ENCODE results near the gene NT5C3B. TPM values are rescaled to one million over a fixed set of nuclear protein-coding genes. Genes with fewer than 3 reads are reported as not detected.
"Not testable (repeated sequence)": the region's sequence is repeated elsewhere in the genome, so short reads cannot be mapped to it uniquely, and the experiment has no call there.

Gene NT5C3B
- polyA plus RNA-seq, 4 donors = 93.4 to 124 (median 102) TPM

DNA sequence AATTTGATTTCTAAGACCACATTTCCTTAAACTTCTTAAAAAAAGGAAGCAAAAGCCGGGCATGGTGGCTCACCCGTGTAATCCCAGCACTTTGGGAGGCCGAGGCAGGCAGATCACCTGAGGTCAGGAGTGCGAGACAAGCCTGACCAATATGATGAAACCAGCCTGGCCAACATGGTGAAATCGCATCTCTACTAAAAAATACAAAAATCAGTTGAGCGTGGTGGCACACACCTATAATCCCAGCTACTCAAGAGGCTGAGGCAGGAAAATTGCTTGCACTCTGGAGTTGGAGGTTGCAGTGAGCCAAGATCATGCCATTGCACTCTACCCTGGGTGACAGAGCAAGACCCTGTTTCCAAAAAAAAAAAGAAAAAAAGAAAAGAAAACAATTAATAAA is 4.7 kb upstream of the NT5C3B start:
- DNase-seq (ENCODE audit: low read depth in 4 of 4, low spot score in 3 of 4) = not testable (repeated sequence)

DNA sequence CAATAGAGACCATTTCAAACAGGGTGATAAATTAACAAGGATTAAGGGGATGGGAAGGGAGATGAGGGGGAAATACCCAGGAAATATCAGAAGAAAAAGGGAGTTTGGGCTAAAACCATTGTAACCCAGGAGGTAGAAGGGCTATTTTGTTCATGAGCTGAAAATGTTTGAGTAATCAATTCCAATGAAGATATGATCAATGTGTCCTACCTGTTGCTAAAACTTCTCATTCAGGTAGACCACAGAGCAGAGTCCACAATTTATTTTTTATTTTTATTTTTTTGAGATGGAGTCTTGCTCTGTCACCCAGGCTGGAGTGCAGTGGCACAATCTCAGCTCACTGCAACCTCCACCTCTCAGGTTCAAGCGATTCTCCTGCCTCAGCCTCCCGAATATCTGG is 3.4 kb upstream of the NT5C3B start:
- DNase-seq (ENCODE audit: low read depth in 4 of 4, low spot score in 3 of 4) = not testable (repeated sequence)

DNA sequence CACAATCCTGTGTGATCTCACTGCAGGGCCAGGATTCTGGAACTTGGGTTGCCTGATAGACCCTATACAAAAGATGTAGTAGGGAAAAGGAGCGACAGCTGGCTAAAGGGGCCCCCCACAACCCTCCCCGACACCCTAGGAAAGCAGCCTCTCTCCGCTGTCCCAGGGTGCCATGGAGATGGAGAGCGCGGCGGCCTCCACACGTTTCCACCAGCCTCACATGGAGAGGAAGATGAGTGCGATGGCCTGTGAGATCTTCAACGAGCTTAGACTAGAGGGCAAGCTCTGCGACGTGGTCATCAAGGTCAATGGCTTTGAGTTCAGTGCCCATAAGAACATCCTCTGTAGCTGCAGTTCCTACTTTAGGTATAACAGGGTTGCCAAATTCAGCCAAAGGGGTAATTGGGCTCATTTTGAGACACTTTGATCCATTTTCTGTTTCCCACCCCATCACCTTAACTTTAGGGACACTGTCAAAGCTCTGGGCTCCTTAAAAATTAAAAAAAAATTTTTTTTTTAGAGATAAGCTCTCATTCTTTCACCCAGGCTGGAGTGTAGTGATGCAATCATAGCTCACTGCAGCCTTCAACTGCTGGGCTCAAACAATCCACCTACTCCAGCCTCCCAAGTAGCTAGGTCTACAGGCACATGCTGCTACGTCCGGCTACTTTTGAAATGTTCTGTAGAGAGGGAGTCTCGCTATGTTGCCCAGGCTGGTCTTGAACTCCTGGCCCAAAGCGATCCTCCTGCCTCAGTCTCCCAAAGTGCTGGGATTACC is 1.9 kb upstream of the NT5C3B start, which contains the start of gene KLHL10:
KLHL10 (plus strand) TSS at position 65 of the 778 bp plus-strand sequence; CDS start at position 173, 108 bp downstream.
- DNase-seq (ENCODE audit: low read depth in 4 of 4, low spot score in 3 of 4) = no peak

DNA sequence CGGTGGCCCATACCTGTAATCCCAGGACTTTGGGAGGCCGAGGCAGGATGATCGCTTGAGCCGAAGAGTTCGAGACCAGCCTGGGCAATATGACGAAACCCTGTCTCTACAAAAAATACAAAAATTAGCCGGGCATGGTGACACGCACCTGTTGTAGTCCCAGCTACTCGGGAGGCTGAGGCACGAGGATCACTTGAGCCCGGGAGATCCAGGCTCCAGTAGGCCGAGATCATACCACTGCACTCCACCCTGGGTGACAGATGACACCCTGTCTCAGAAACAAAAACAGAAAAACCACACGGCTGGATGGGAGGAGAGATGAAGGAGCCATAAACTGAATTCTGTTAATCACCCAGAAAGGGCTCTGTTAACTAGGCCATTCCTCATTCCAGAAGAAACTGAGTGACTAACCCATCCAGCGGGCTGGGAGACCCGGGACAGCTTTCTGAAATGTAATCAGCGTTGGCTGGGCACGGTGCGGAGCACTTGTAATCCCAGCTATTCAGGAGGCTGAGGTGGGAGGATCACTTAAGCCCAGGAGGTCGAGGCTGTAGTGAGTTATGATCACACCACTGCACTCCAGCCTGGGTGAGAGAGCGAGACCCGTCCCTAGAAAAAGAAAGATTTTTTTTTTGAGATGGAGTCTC is 641 bp upstream of the NT5C3B start:
- DNase-seq (ENCODE audit: low read depth in 4 of 4, low spot score in 3 of 4) = no peak

GRCh38 chr17:41835214-41835799 is 725 bp downstream of the NT5C3B start:
- no peak for DNase-seq (ENCODE audit: low read depth in 4 of 4, low spot score in 3 of 4)

DNA sequence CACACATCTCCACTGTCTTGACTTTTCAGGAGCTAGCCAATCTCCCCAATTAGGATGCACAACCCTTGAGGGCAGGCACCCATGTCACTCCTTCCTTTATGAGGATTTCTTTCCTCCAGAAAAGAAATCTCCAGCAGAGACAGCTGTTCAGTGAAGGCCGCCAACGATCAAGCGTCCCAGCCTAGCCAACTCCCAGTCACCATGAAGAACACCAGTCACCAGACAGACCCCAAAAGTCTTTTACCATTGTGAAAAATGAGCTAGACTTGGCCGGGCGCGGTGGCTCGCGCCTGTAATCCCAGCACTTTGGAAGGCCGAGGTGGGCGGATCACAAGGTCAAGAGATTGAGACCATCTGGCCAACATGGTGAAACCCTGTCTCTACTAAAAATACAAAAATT is 6.1 kb downstream of the NT5C3B start:
- not testable (repeated sequence) for DNase-seq (ENCODE audit: low read depth in 4 of 4, low spot score in 3 of 4)

DNA sequence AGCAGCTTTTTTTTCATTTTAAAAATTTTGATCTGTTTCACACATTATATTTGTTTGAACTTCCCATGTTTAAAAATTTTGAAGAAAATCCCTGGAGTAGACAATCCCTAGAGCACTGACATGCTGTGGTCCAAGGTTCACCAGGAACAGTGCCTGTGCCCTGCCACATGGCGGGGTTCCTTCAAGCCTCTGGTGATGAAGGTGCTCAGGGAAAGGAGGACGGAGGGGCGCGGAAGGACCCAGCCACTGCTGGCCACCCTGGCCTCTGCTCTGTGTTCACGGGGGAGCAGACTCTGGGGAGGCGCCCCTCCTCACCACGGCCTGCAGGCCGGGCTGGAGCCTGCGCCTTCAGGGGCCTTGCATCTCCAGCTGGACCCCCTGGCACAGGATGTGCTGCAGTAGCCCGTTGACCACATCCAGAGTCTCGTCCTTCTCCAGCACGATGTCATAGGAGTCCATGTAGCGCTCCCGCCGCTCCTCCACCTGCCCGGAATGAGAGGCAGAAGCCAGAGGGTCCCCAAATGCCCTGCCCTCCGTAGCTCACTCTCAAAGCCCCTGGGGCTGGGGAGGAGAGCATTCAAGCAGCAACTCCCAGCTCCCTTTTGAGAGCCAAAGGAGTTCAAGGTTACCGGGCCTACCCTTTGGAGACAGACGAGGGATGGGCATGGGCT is 10.7 kb downstream of the NT5C3B start:
- DNase-seq (ENCODE audit: low read depth in 4 of 4, low spot score in 3 of 4) = no peak

GRCh38 chr17:41824086-41824485 is 11.9 kb downstream of the NT5C3B start:
- no peak for DNase-seq (ENCODE audit: low read depth in 4 of 4, low spot score in 3 of 4)

GRCh38 chr17:41823580-41823979 is 12.5 kb downstream of the NT5C3B start:
- no peak for DNase-seq (ENCODE audit: low read depth in 4 of 4, low spot score in 3 of 4)

DNA sequence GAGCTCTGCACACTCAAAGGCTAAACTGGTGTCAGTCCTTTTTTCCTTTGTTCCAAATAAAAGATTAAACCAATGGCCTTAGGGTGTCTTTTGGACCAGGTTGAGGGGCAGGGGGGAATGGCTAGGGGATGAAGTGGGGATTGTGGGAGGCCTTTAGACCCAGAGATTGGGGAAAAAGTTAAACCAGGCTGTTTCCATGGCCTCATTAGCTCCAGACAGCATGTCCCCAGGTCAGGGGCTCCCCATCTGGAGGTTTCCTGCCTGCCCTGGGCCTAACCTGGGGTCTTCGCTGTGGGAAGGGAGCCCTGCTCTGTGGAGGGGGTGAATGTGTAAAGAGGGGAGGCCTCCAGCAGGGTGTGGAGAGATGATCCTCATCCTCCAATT is 12.9 kb downstream of the NT5C3B start:
- DNase-seq (ENCODE audit: low read depth in 4 of 4, low spot score in 3 of 4) = no peak

- DNase-seq (ENCODE audit: low read depth in 4 of 4, low spot score in 3 of 4) = no peak
Measured at GRCh38 chr17:41822216-41823140, 13.6 kb downstream of the NT5C3B start.

- no peak for DNase-seq (ENCODE audit: low read depth in 4 of 4, low spot score in 3 of 4)
Measured at GRCh38 chr17:41821776-41822175, 14.3 kb downstream of the NT5C3B start.

DNA sequence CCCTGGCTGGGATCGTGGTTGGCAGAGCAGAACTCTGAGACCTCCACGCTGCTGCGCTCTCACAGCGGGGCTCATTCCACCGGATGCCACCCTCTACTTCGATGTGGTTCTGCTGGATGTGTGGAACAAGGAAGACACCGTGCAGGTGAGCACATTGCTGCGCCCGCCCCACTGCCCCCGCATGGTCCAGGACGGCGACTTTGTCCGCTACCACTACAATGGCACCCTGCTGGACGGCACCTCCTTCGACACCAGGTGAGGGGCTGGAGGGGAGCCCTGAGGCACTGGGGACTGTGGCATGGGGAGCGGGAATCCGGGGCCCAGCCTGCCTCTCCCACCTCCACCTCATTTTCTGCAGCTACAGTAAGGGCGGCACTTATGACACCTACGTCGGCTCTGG is 18.0 kb downstream of the NT5C3B start:
- DNase-seq (ENCODE audit: low read depth in 4 of 4, low spot score in 3 of 4) = no peak

- no peak for DNase-seq (ENCODE audit: low read depth in 4 of 4, low spot score in 3 of 4)
Measured at GRCh38 chr17:41816637-41817320, 19.3 kb downstream of the NT5C3B start.

- no peak for DNase-seq (ENCODE audit: low read depth in 4 of 4, low spot score in 3 of 4)
Measured at GRCh38 chr17:41814195-41814594, 21.8 kb downstream of the NT5C3B start.

GRCh38 chr17:41813699-41814124 is 22.3 kb downstream of the NT5C3B start:
- no peak for DNase-seq (ENCODE audit: low read depth in 4 of 4, low spot score in 3 of 4)

- DNase-seq (ENCODE audit: low read depth in 4 of 4, low spot score in 3 of 4) = no peak
Measured at GRCh38 chr17:41813152-41813680, 22.8 kb downstream of the NT5C3B start.

DNA sequence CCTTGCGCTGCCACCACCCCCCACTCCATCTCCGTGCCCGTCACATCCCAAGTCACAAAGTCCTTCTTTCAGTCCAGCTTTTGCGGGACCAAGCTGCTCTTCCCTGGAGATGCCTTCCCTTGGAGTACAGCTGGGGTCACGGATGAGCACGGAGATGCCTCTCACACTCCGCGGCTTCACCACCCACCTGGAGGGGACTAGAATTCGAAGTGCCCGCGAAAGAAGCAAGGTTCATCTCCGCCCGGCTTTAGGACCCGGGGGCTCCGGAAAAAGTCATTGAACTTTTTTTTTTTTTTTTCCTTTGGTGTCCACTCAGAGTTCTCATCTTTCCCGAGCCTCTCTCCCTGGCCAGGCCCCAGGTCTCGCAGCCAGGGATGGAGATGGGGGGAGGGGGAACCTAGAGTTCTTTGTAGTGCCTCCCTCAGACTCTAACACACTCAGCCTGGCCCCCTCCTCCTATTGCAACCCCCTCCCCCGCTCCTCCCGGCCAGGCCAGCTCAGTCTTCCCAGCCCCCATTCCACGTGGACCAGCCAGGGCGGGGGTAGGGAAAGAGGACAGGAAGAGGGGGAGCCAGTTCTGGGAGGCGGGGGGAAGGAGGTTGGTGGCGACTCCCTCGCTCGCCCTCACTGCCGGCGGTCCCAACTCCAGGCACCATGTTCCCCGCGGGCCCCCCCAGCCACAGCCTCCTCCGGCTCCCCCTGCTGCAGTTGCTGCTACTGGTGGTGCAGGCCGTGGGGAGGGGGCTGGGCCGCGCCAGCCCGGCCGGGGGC is 23.5 kb downstream of the NT5C3B start, which contains the start of gene FKBP10:
FKBP10 (plus strand) TSS at position 624 of the 771 bp plus-strand sequence; CDS start at position 655, 31 bp downstream.
- DNase-seq (ENCODE audit: low read depth in 4 of 4, low spot score in 3 of 4) = peak; percentile 84 to 90 (median 84)
